Panc1 (cell line): Measurements from ENCODE around the gene NPAS3. TPM values are rescaled to one million over a fixed set of nuclear protein-coding genes. Genes with fewer than 3 reads are reported as not detected.

Experiments
- ATAC-seq: fragments of 200-7000 bp; cut with Tn5 transposase; 2 replicates; pipeline ENCODE4 v1.9.1; 2020; ENCODE audit warnings: mild to moderate bottlenecking, moderate library complexity
- BruUV-seq: library from RNA; stranded (reverse); fragments of 400-500 nt; replicated peaks from 2 replicates; lab custom pipeline; 2021; lab: Mats Ljungman, UMichigan
- CTCF ChIA-PET: fragments of 300-600 bp; sonication (Branson Sonifier 250); formaldehyde crosslinking; loops from one replicate; lab custom pipeline; 2022; ENCODE audit warnings: antibody characterized with exemption; lab: Charles Lee
- POLR2A ChIA-PET: fragments of 300-600 bp; sonication (Branson Sonifier 250); formaldehyde crosslinking; loops from one replicate; lab custom pipeline; 2022; ENCODE audit warnings: antibody characterized with exemption; lab: Charles Lee
- DNase-seq: peaks from one replicate; pipeline ENCODE4 v3.0.0-alpha.2; 2010; ENCODE audit warnings: low read depth, low spot score
- H3K27ac ChIP-seq: 2 replicates; pipeline ENCODE4 v1.5.1; 2011; ENCODE audit warnings: mild to moderate bottlenecking, low read length, inconsistent platforms
- H3K27me3 ChIP-seq: fragments of 200-500 bp; sonication (Bioruptor generic); 2 replicates; pipeline ENCODE4 v1.6.0; 2014; ENCODE audit warnings: low read length, inconsistent platforms; ENCODE audit not compliant: control insufficient read depth, insufficient read depth
- H3K36me3 ChIP-seq: fragments of 200-500 bp; sonication (Bioruptor generic); 2 replicates; pipeline ENCODE4 v1.5.1; 2014; ENCODE audit warnings: inconsistent platforms, mild to moderate bottlenecking, low read length, moderate library complexity; ENCODE audit not compliant: control insufficient read depth, insufficient read depth
- H3K4me1 ChIP-seq: 2 replicates; pipeline ENCODE4 v1.5.1; 2011; ENCODE audit warnings: inconsistent platforms, mild to moderate bottlenecking, low read length, moderate library complexity; ENCODE audit not compliant: control insufficient read depth, insufficient read depth
- H3K4me3 ChIP-seq, 2 experiments: 2 replicates each; pipeline ENCODE4 v1.5.1; 2011 to 2012; ENCODE audit warnings: low read depth in 2 of 2, low read length in 2 of 2, mild to moderate bottlenecking in 2 of 2, inconsistent platforms in 1 of 2, moderate library complexity in 1 of 2
- H3K9me3 ChIP-seq: fragments of 200-500 bp; sonication (Bioruptor generic); 2 replicates; pipeline ENCODE4 v1.5.1; 2014; ENCODE audit warnings: low read depth, mild to moderate bottlenecking, inconsistent platforms, low read length, moderate library complexity; ENCODE audit not compliant: control insufficient read depth, insufficient read depth
- POLR2AphosphoS5 ChIP-seq: IDR thresholded peaks from 2 replicates; pipeline ENCODE4 v1.6.1; 2012; ENCODE audit warnings: mild to moderate bottlenecking, low read depth, low read length, moderate library complexity
- SIN3A ChIP-seq: IDR thresholded peaks from 2 replicates; pipeline ENCODE4 v1.6.1; 2012; ENCODE audit warnings: low read depth, mild to moderate bottlenecking, low read length, moderate library complexity, borderline replicate concordance; ENCODE audit not compliant: insufficient read depth
- TCF7L2 ChIP-seq: IDR thresholded peaks from 2 replicates; pipeline ENCODE4 v1.6.1; 2011; ENCODE audit warnings: mild to moderate bottlenecking, low read depth, low read length, inconsistent platforms
- in situ Hi-C: cut with HindIII; loops from 2 replicates; pipeline ENCODE4 v1.10.0; 2016; ENCODE audit warnings: low sequenced_read_pairs, low pct_unique_long_range_greater_than_20kb
- intact Hi-C: fragments of 100-400 bp; cut with micrococcal nuclease; formaldehyde crosslinking; loops from one replicate; pipeline ENCODE4 v1.10.0; 2022; ENCODE audit not compliant: unreplicated experiment
- total RNA-seq: library from RNA; stranded (reverse); gene quantifications from one replicate; pipeline ENCODE4 v1.2.1, GENCODE V29; 2021; ENCODE audit not compliant: unreplicated experiment
- TF ChIP-seq, protein P1 (sequence below), 2 experiments: IDR thresholded peaks; 2 replicates each; pipeline ENCODE4 v1.6.1; 2011 to 2012; ENCODE audit warnings: low read depth in 2 of 2, control low read depth in 1 of 2, low read length in 1 of 2, mild to moderate bottlenecking in 1 of 2, moderate library complexity in 1 of 2; ENCODE audit not compliant: insufficient read depth in 1 of 2
- TF ChIP-seq, protein P2 (sequence below): fragments of 450-650 bp; IDR thresholded peaks from 2 replicates; pipeline ENCODE4 v1.5.1; 2017; ENCODE audit warnings: mild to moderate bottlenecking

The NPAS3 gene
- total RNA-seq, 1 experiment from 2014 or later = 0.23 TPM

DNA sequence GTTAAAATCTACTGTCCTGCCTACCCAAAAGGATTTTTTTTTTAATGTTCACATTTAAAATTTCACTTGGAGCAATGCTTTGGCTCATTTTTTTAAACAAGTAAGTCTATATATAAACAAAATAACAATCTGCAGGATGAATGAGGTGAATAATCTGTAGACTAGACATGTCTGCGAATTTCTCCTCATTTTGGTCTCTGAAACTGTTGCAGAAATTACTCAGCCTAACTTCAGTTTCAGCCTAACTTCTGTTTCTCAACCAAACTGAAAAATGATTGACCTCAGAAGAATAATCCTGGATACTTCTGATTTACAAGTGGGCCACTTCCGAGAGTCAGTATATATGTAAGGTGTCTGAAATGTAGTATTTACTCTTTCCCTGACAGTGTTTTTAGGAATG, 39.8 kb upstream of the NPAS3 start:
- no peaks in the 10 kb centered on the region for H3K9me3 ChIP-seq

DNA sequence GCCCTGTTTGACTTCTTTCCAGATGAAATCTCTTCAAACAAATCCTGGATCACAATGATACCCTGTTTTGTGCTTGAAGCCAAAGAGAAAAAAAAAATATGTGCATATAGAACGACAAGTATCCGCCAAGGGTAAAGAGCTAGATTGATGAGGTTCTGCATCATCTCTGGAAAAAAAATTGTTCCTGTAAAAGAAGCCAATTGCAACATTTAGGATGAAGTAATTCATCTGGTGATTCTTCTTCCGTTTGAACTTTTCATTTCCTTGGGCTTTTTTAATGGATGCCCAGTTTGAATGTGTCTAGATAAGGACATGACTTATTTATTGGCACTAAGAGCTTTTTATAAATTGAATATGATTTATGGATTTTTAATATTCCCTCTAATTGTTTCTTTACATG, 38.1 kb upstream of the NPAS3 start:
- POLR2A ChIA-PET = interaction anchor here (0.7 kb wide), 1 partner anchor 158 kb away, joined by 3 read pairs; no protein-coding TSS in a partner anchor
- CTCF ChIA-PET = no interaction called here

More for the DNA sequence above, 39.8 kb upstream of the NPAS3 start:
- no TSS peak for BruUV-seq
- in situ Hi-C loops = no loop called here
- Histone ChIP-seq H3K4me1 (no peaks in the 10 kb centered on the region), H3K4me3 (no peak overlapping the region), H3K27me3 (no peaks in the 10 kb centered on the region), H3K27ac (no peak overlapping the region), H3K36me3 (no peaks in the 10 kb centered on the region)
- POLR2A ChIA-PET = no interaction called here
- CTCF ChIA-PET = no interaction called here
- TF ChIP-seq, protein P1, sequence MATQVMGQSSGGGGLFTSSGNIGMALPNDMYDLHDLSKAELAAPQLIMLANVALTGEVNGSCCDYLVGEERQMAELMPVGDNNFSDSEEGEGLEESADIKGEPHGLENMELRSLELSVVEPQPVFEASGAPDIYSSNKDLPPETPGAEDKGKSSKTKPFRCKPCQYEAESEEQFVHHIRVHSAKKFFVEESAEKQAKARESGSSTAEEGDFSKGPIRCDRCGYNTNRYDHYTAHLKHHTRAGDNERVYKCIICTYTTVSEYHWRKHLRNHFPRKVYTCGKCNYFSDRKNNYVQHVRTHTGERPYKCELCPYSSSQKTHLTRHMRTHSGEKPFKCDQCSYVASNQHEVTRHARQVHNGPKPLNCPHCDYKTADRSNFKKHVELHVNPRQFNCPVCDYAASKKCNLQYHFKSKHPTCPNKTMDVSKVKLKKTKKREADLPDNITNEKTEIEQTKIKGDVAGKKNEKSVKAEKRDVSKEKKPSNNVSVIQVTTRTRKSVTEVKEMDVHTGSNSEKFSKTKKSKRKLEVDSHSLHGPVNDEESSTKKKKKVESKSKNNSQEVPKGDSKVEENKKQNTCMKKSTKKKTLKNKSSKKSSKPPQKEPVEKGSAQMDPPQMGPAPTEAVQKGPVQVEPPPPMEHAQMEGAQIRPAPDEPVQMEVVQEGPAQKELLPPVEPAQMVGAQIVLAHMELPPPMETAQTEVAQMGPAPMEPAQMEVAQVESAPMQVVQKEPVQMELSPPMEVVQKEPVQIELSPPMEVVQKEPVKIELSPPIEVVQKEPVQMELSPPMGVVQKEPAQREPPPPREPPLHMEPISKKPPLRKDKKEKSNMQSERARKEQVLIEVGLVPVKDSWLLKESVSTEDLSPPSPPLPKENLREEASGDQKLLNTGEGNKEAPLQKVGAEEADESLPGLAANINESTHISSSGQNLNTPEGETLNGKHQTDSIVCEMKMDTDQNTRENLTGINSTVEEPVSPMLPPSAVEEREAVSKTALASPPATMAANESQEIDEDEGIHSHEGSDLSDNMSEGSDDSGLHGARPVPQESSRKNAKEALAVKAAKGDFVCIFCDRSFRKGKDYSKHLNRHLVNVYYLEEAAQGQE (IDR thresholded peaks at IDR 0.05; ENCODE audit: insufficient read depth in 1 of 2, low read depth in 2 of 2, low read length in 1 of 2) = no peak
- no peak for TF ChIP-seq POLR2AphosphoS5
- ATAC-seq (no peak), DNase-seq (no peak)
- intact Hi-C loops = no loop called here

More for the DNA sequence above, 38.1 kb upstream of the NPAS3 start:
- no peak overlapping the region for H3K4me3 ChIP-seq
- DNase-seq (no peak), ATAC-seq (no peak)
- in situ Hi-C loops = no loop called here
- no peak overlapping the region for H3K27ac ChIP-seq
- no peaks in the 10 kb centered on the region for H3K36me3 ChIP-seq
- intact Hi-C loops = no loop called here
- BruUV-seq = no TSS peak
- H3K27me3 ChIP-seq = no peaks in the 10 kb centered on the region
- H3K9me3 ChIP-seq = no peaks in the 10 kb centered on the region
- no peak for TF ChIP-seq TCF7L2
- TF ChIP-seq, protein P2, sequence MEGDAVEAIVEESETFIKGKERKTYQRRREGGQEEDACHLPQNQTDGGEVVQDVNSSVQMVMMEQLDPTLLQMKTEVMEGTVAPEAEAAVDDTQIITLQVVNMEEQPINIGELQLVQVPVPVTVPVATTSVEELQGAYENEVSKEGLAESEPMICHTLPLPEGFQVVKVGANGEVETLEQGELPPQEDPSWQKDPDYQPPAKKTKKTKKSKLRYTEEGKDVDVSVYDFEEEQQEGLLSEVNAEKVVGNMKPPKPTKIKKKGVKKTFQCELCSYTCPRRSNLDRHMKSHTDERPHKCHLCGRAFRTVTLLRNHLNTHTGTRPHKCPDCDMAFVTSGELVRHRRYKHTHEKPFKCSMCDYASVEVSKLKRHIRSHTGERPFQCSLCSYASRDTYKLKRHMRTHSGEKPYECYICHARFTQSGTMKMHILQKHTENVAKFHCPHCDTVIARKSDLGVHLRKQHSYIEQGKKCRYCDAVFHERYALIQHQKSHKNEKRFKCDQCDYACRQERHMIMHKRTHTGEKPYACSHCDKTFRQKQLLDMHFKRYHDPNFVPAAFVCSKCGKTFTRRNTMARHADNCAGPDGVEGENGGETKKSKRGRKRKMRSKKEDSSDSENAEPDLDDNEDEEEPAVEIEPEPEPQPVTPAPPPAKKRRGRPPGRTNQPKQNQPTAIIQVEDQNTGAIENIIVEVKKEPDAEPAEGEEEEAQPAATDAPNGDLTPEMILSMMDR = no peak
- TF ChIP-seq POLR2AphosphoS5 = no peak
- no peak for TF ChIP-seq SIN3A
- TF ChIP-seq, protein P1 (IDR thresholded peaks at IDR 0.05; ENCODE audit: insufficient read depth in 1 of 2, low read depth in 2 of 2, low read length in 1 of 2) = no peak
- H3K4me1 ChIP-seq = no peaks in the 10 kb centered on the region
